ENCODE results near the gene DHRS7C.

The DHRS7C gene

GRCh38 chr17:9817086-9817485 is 25.7 kb upstream of the DHRS7C start:
- Mint-ChIP-seq H3K4me3 (no peak overlapping the region), H3K27ac (no peak overlapping the region), H3K9me3 (peaks cover 3% of the 10 kb centered on the region), H3K4me1 (peaks cover 7% of the 10 kb centered on the region), H3K36me3 (no peaks in the 10 kb centered on the region)
- DNase-seq (ENCODE audit: low spot score in 2 of 2) (no peak), ATAC-seq (no peak)

- Mint-ChIP-seq H3K36me3 (no peaks in the 10 kb centered on the region), H3K4me3 (no peak overlapping the region), H3K27ac (no peak overlapping the region), H3K4me1 (peaks cover 7% of the 10 kb centered on the region), H3K9me3 (peaks cover 3% of the 10 kb centered on the region)
- DNase-seq (ENCODE audit: low spot score in 2 of 2) (no peak), ATAC-seq (no peak)
Observed at GRCh38 chr17:9816472-9816871, 25.1 kb upstream of the DHRS7C start.

GRCh38 chr17:9814337-9814945 is 23.0 kb upstream of the DHRS7C start:
- H3K4me3 Mint-ChIP-seq = no peak overlapping the region
- H3K9me3 Mint-ChIP-seq = peaks cover 3% of the 10 kb centered on the region
- ATAC-seq = no peak
- no peak overlapping the region for H3K27ac Mint-ChIP-seq
- H3K36me3 Mint-ChIP-seq = no peaks in the 10 kb centered on the region
- peaks cover 7% of the 10 kb centered on the region for H3K4me1 Mint-ChIP-seq
- no peak for DNase-seq (ENCODE audit: low spot score in 2 of 2)

GRCh38 chr17:9813166-9813565 is 21.8 kb upstream of the DHRS7C start:
- Mint-ChIP-seq H3K9me3 (peaks cover 3% of the 10 kb centered on the region), H3K27ac (no peak overlapping the region), H3K36me3 (no peaks in the 10 kb centered on the region), H3K4me1 (peaks cover 7% of the 10 kb centered on the region), H3K4me3 (no peak overlapping the region)
- no peak for DNase-seq (ENCODE audit: low spot score in 2 of 2)
- ATAC-seq = no peak

GRCh38 chr17:9811537-9811936 is 20.1 kb upstream of the DHRS7C start:
- Mint-ChIP-seq H3K9me3 (peaks cover 3% of the 10 kb centered on the region), H3K4me1 (peaks cover 5% of the 10 kb centered on the region), H3K27ac (no peak overlapping the region), H3K36me3 (no peaks in the 10 kb centered on the region), H3K4me3 (no peak overlapping the region)
- DNase-seq (ENCODE audit: low spot score in 2 of 2) (no peak), ATAC-seq (no peak)

- ATAC-seq = no peak
- Mint-ChIP-seq H3K27ac (no peak overlapping the region), H3K4me3 (no peak overlapping the region), H3K9me3 (no peaks in the 10 kb centered on the region), H3K36me3 (no peaks in the 10 kb centered on the region), H3K4me1 (peaks cover under 1% of the 10 kb centered on the region)
- DNase-seq (ENCODE audit: low spot score in 2 of 2) = no peak
Observed at GRCh38 chr17:9811086-9811485, 19.7 kb upstream of the DHRS7C start.

- Mint-ChIP-seq H3K4me1 (no peaks in the 10 kb centered on the region), H3K4me3 (no peak overlapping the region), H3K36me3 (no peaks in the 10 kb centered on the region), H3K9me3 (no peaks in the 10 kb centered on the region), H3K27ac (no peak overlapping the region)
- ATAC-seq = no peak
- no peak for DNase-seq (ENCODE audit: low spot score in 2 of 2)
Observed at GRCh38 chr17:9810100-9810949, 18.9 kb upstream of the DHRS7C start.

GRCh38 chr17:9809409-9809808 is 18.0 kb upstream of the DHRS7C start:
- ATAC-seq (no peak), DNase-seq (ENCODE audit: low spot score in 2 of 2) (no peak)
- Mint-ChIP-seq H3K36me3 (no peaks in the 10 kb centered on the region), H3K4me3 (no peak overlapping the region), H3K27ac (no peak overlapping the region), H3K9me3 (no peaks in the 10 kb centered on the region), H3K4me1 (no peaks in the 10 kb centered on the region)

GRCh38 chr17:9806699-9807098 is 15.3 kb upstream of the DHRS7C start:
- Mint-ChIP-seq H3K4me3 (no peak overlapping the region), H3K36me3 (no peaks in the 10 kb centered on the region), H3K4me1 (no peaks in the 10 kb centered on the region), H3K27ac (no peak overlapping the region), H3K9me3 (no peaks in the 10 kb centered on the region)
- ATAC-seq = no peak
- no peak for DNase-seq (ENCODE audit: low spot score in 2 of 2)

- Mint-ChIP-seq H3K9me3 (no peaks in the 10 kb centered on the region), H3K4me1 (no peaks in the 10 kb centered on the region), H3K36me3 (no peaks in the 10 kb centered on the region), H3K27ac (no peak overlapping the region), H3K4me3 (no peak overlapping the region)
- DNase-seq (ENCODE audit: low spot score in 2 of 2) (no peak), ATAC-seq (no peak)
Observed at GRCh38 chr17:9805769-9806168, 14.4 kb upstream of the DHRS7C start.

- Mint-ChIP-seq H3K4me3 (no peak overlapping the region), H3K4me1 (no peaks in the 10 kb centered on the region), H3K27ac (no peak overlapping the region), H3K36me3 (no peaks in the 10 kb centered on the region), H3K9me3 (no peaks in the 10 kb centered on the region)
- no peak for DNase-seq (ENCODE audit: low spot score in 2 of 2)
- ATAC-seq = no peak
Observed at GRCh38 chr17:9802697-9803096, 11.3 kb upstream of the DHRS7C start.

- Mint-ChIP-seq H3K27ac (no peak overlapping the region), H3K4me3 (no peak overlapping the region), H3K36me3 (no peaks in the 10 kb centered on the region), H3K4me1 (no peaks in the 10 kb centered on the region), H3K9me3 (no peaks in the 10 kb centered on the region)
- no peak for DNase-seq (ENCODE audit: low spot score in 2 of 2)
- no peak for ATAC-seq
Observed at GRCh38 chr17:9802294-9802693, 10.9 kb upstream of the DHRS7C start.

GRCh38 chr17:9801505-9801904 is 10.1 kb upstream of the DHRS7C start:
- Mint-ChIP-seq H3K4me1 (no peaks in the 10 kb centered on the region), H3K27ac (no peak overlapping the region), H3K9me3 (no peaks in the 10 kb centered on the region), H3K36me3 (no peaks in the 10 kb centered on the region), H3K4me3 (no peak overlapping the region)
- ATAC-seq = no peak
- no peak for DNase-seq (ENCODE audit: low spot score in 2 of 2)

GRCh38 chr17:9798724-9799123 is 7.3 kb upstream of the DHRS7C start:
- no peaks in the 10 kb centered on the region for H3K4me1 Mint-ChIP-seq
- no peak overlapping the region for H3K4me3 Mint-ChIP-seq
- no peaks in the 10 kb centered on the region for H3K36me3 Mint-ChIP-seq
- ATAC-seq (no peak), DNase-seq (ENCODE audit: low spot score in 2 of 2) (no peak)
- H3K9me3 Mint-ChIP-seq = no peaks in the 10 kb centered on the region
- H3K27ac Mint-ChIP-seq = no peak overlapping the region

- Mint-ChIP-seq H3K36me3 (no peaks in the 10 kb centered on the region), H3K4me1 (no peaks in the 10 kb centered on the region), H3K9me3 (no peaks in the 10 kb centered on the region), H3K27ac (no peak overlapping the region), H3K4me3 (no peak overlapping the region)
- no peak for DNase-seq (ENCODE audit: low spot score in 2 of 2)
- ATAC-seq = no peak
Observed at GRCh38 chr17:9798008-9798407, 6.6 kb upstream of the DHRS7C start.

- ATAC-seq = no peak
- Mint-ChIP-seq H3K27ac (no peak overlapping the region), H3K36me3 (no peaks in the 10 kb centered on the region), H3K9me3 (no peaks in the 10 kb centered on the region), H3K4me1 (no peaks in the 10 kb centered on the region), H3K4me3 (no peak overlapping the region)
- no peak for DNase-seq (ENCODE audit: low spot score in 2 of 2)
Observed at GRCh38 chr17:9792181-9792840, 919 bp upstream of the DHRS7C start.
